GM23338 (cell line): ENCODE measurements around the gene VWC2. TPM values are rescaled to one million over a fixed set of nuclear protein-coding genes. Genes with fewer than 3 reads are reported as not detected.

Experiments
- ATAC-seq: fragments of 200-7000 bp; cut with Tn5 transposase; 3 replicates; pipeline ENCODE4 v1.9.1; 2020
- DNase-seq: peaks from one replicate; pipeline ENCODE4 v3.0.0-alpha.2; 2015; ENCODE audit warnings: low spot score
- H2AFZ ChIP-seq: fragments of 200-600 bp; sonication (generic); 2 replicates; pipeline ENCODE4 v1.8.0; 2016; ENCODE audit warnings: antibody characterized with exemption, mild to moderate bottlenecking, moderate library complexity
- H3F3A ChIP-seq: fragments of 200-600 bp; sonication (generic); replicated peaks from 2 replicates; pipeline ENCODE4 v1.8.0; 2017; ENCODE audit warnings: antibody characterized with exemption, mixed run types, low read depth
- H3K27ac ChIP-seq: fragments of 200-600 bp; sonication (generic); 2 replicates; pipeline ENCODE4 v1.6.1; 2016; ENCODE audit warnings: low read depth
- H3K27me3 ChIP-seq: fragments of 200-600 bp; sonication (generic); 2 replicates; pipeline ENCODE4 v1.8.0; 2016; ENCODE audit warnings: mild to moderate bottlenecking, mixed run types, moderate library complexity; ENCODE audit not compliant: insufficient read depth
- H3K36me3 ChIP-seq: fragments of 200-600 bp; sonication (generic); 2 replicates; pipeline ENCODE4 v1.8.0; 2016; ENCODE audit warnings: mild to moderate bottlenecking; ENCODE audit not compliant: insufficient read depth
- H3K4me1 ChIP-seq: fragments of 200-600 bp; sonication (generic); 2 replicates; pipeline ENCODE4 v1.8.0; 2016; ENCODE audit warnings: mild to moderate bottlenecking, moderate library complexity; ENCODE audit not compliant: insufficient read depth
- H3K4me2 ChIP-seq: fragments of 200-600 bp; sonication (generic); 2 replicates; pipeline ENCODE4 v1.7.1; 2017; ENCODE audit warnings: mixed run types
- H3K4me3 ChIP-seq: fragments of 200-600 bp; sonication (generic); 2 replicates; pipeline ENCODE4 v1.6.1; 2016; ENCODE audit warnings: mixed run types
- H3K79me2 ChIP-seq: fragments of 200-600 bp; sonication (generic); replicated peaks from 2 replicates; pipeline ENCODE4 v1.8.0; 2017; ENCODE audit warnings: mild to moderate bottlenecking; ENCODE audit not compliant: insufficient read depth
- H3K9me2 ChIP-seq: fragments of 200-600 bp; sonication (generic); 2 replicates; pipeline ENCODE4 v1.8.0; 2017; ENCODE audit not compliant: insufficient read depth
- H4K20me1 ChIP-seq: fragments of 200-600 bp; sonication (generic); replicated peaks from 2 replicates; pipeline ENCODE4 v1.8.0; 2017; ENCODE audit warnings: mild to moderate bottlenecking; ENCODE audit not compliant: insufficient read depth
- H3K27ac Mint-ChIP-seq: 2 replicates; pipeline ENCODE4 v1.8.0; 2020; ENCODE audit warnings: inconsistent platforms, mild to moderate bottlenecking, moderate library complexity, mixed read lengths
- H3K27me3 Mint-ChIP-seq: 3 replicates; pipeline ENCODE4 v1.8.0; 2022; ENCODE audit warnings: low read depth, mild to moderate bottlenecking, moderate library complexity, mixed read lengths, inconsistent platforms; ENCODE audit not compliant: insufficient read depth, poor library complexity
- H3K36me3 Mint-ChIP-seq: 3 replicates; pipeline ENCODE4 v1.8.0; 2021; ENCODE audit warnings: low read depth, mild to moderate bottlenecking, inconsistent platforms, moderate library complexity, mixed read lengths
- H3K4me1 Mint-ChIP-seq: 3 replicates; pipeline ENCODE4 v1.8.0; 2020; ENCODE audit warnings: mild to moderate bottlenecking, inconsistent platforms, mixed read lengths
- H3K4me3 Mint-ChIP-seq: 3 replicates; pipeline ENCODE4 v1.8.0; 2021; ENCODE audit warnings: moderate library complexity, mild to moderate bottlenecking, inconsistent platforms, mixed read lengths
- H3K9me3 Mint-ChIP-seq: 3 replicates; pipeline ENCODE4 v1.8.0; 2020; ENCODE audit warnings: moderate library complexity, mild to moderate bottlenecking, inconsistent platforms, mixed read lengths
- ETS1 ChIP-seq: IDR thresholded peaks from 2 replicates; pipeline ENCODE4 v1.6.1; 2016; ENCODE audit warnings: antibody characterized with exemption
- EZH2 ChIP-seq: fragments of 200-600 bp; sonication (generic); IDR thresholded peaks from one replicate; pipeline ENCODE4 v1.8.0; 2017; ENCODE audit warnings: antibody characterized with exemption, mild to moderate bottlenecking, low read depth; ENCODE audit not compliant: unreplicated experiment
- POLR2AphosphoS5 ChIP-seq: IDR thresholded peaks from 2 replicates; pipeline ENCODE4 v1.6.1; 2016; ENCODE audit warnings: antibody characterized with exemption, low read depth
- REST ChIP-seq: IDR thresholded peaks from one replicate; pipeline ENCODE4 v1.6.1; 2018; ENCODE audit warnings: antibody characterized with exemption; ENCODE audit not compliant: unreplicated experiment
- STAT1 ChIP-seq: IDR thresholded peaks from one replicate; pipeline ENCODE4 v1.6.1; 2016; ENCODE audit warnings: antibody characterized with exemption; ENCODE audit not compliant: unreplicated experiment
- ZNF114 ChIP-seq: fragments of 250-450 bp; sonication (Bioruptor Pico); IDR thresholded peaks from 2 replicates; pipeline ENCODE4 v1.5.0; 2020; ENCODE audit warnings: mild to moderate bottlenecking, moderate library complexity
- ZNF462 ChIP-seq: fragments of 250-450 bp; sonication (Bioruptor Pico); IDR thresholded peaks from 2 replicates; pipeline ENCODE4 v1.5.0; 2020; ENCODE audit warnings: mild to moderate bottlenecking, moderate library complexity
- long read RNA-seq: library from polyadenylated mRNA; unstranded; transcript quantifications from one replicate; pipeline ENCODE4 v2.0.0, GENCODE V29; 2020; ENCODE audit not compliant: unreplicated experiment
- polyA plus RNA-seq: library from polyadenylated mRNA; unstranded; fragments of >200 nt; fragmentation: Nextera tagmentation; extraction: Ambion mirVana; gene quantifications from 2 replicates; pipeline ENCODE4 v1.2.1, GENCODE V29; 2016
- total RNA-seq: library from RNA; depleted of rRNA; stranded (reverse); fragments of >200 nt; shearing (Covaris generic); gene quantifications from 2 replicates; pipeline ENCODE4 v1.2.3, GENCODE V29; 2014; rRNA removed

The VWC2 gene
- 0.16 and 0.45 TPM in 2 replicates for total RNA-seq
- polyA plus RNA-seq, result 0.15 and 0.16 TPM in 2 replicates
- long read RNA-seq, partial matches to known transcripts, result 1 of 1 reads
- long read RNA-seq, other reads (novel, unspliced or antisense), result 0 of 1 reads

- Histone ChIP-seq H2AFZ (peak within 1 kb of the TSS; percentile 98), H3K4me1 (peaks cover 7% of the 10 kb centered on the region), H3K27ac (no peak within 1 kb of the TSS), H3K27me3 (peaks cover 72% of the 10 kb centered on the region), H3K9me2 (no peaks in the 10 kb centered on the region), H4K20me1 (no peaks in the 10 kb centered on the region), H3K79me2 (no peaks in the 10 kb centered on the region), H3K36me3 (no peaks in the 10 kb centered on the region), H3K4me2 (peak within 1 kb of the TSS; percentile 84), H3K4me3 (peak within 1 kb of the TSS; percentile 79), H3F3A (no peaks in the 10 kb centered on the region; the same call in 1 of the 2 replicates)
- H3K27ac Mint-ChIP-seq, result no peak within 1 kb of the TSS
- H3K27me3 Mint-ChIP-seq, result peaks cover 49% of the 10 kb centered on the region
- H3K9me3 Mint-ChIP-seq, result peaks cover 2% of the 10 kb centered on the region; the same call in 1 of the 3 replicates
- TF ChIP-seq EZH2 (peak; percentile 79), REST (no peak)
- ATAC-seq, result peak; percentile 29
- peak; percentile 63 for DNase-seq
- H3K4me3 Mint-ChIP-seq, result peak within 1 kb of the TSS; percentile 87
- peaks cover 25% of the 10 kb centered on the region for H3K4me1 Mint-ChIP-seq
- peaks cover 5% of the 10 kb centered on the region; the same call in 1 of the 3 replicates for H3K36me3 Mint-ChIP-seq
Observed at GRCh38 chr7:49773218-49773935, at the start of gene VWC2. TSS of gene VWC2 (plus strand) at chr7:49773638. CDS start at chr7:49775436, 1,798 bp downstream.

GRCh38 chr7:49724071-49724470 is 49.4 kb upstream of the VWC2 start:
- H3K4me2 ChIP-seq, result no peak overlapping the region
- Mint-ChIP-seq H3K4me1 (peaks cover 3% of the 10 kb centered on the region), H3K9me3 (peaks cover 3% of the 10 kb centered on the region; the same call in 1 of the 3 replicates), H3K27ac (no peak overlapping the region), H3K4me3 (no peak overlapping the region), H3K27me3 (no peaks in the 10 kb centered on the region), H3K36me3 (no peaks in the 10 kb centered on the region; the same call in 2 of the 3 replicates)
- H3K36me3 ChIP-seq, result no peaks in the 10 kb centered on the region
- peaks cover 8% of the 10 kb centered on the region; the same call in 1 of the 2 replicates for H3K9me2 ChIP-seq
- no peaks in the 10 kb centered on the region for H3F3A ChIP-seq
- ATAC-seq (no peak), DNase-seq (no peak)
- H4K20me1 ChIP-seq, result no peaks in the 10 kb centered on the region
- H3K27ac ChIP-seq, result no peak overlapping the region
- no peak overlapping the region for H3K4me3 ChIP-seq
- no peak overlapping the region for H2AFZ ChIP-seq
- H3K27me3 ChIP-seq, result no peaks in the 10 kb centered on the region
- no peaks in the 10 kb centered on the region for H3K79me2 ChIP-seq
- H3K4me1 ChIP-seq, result no peaks in the 10 kb centered on the region; the same call in 1 of the 2 replicates
- TF ChIP-seq ETS1 (no peak), ZNF114 (no peak), STAT1 (no peak), POLR2AphosphoS5 (no peak), ZNF462 (CRISPR knock-in tag) (no peak)
